Peyer's patch (tissue), 4 donors: ENCODE data around the gene SUCLG1.

ENCODE experiments used
- CTCF ChIP-seq, 6 experiments: fragments of 450-650 bp in 4 of 6; fragments of 200-600 bp in 2 of 6; sonication (generic) in 1 of 6; IDR thresholded peaks; one replicate each; pipeline ENCODE4 v1.5.1; 2017 to 2019; ENCODE audit warnings: antibody characterized with exemption in 6 of 6, mild to moderate bottlenecking in 3 of 6, moderate library complexity in 1 of 6
- POLR2A ChIP-seq, 2 donors: fragments of 450-650 bp; IDR thresholded peaks; one replicate each; pipeline ENCODE4 v1.5.1; 2017; ENCODE audit warnings: antibody characterized with exemption in 2 of 2, mild to moderate bottlenecking in 2 of 2, moderate library complexity in 2 of 2

DNA sequence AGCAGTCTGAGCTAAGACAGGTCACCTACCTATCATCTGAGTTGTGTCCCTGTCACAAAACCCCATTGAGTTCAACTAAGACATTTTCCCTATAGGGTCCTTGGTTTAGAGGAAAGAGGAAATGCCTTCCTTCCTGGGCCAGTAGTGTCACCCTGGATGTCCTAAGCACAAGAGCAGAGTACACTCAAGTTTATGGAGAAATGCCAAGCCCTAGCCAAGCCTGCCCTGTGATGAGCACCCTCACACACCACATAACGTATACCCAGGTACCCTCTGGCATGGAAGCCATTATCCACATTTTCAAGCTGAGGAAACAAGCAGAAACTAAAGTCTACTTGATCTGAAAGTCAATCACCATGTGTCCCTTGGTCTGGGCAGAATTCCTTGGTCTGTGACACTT, 37.3 kb downstream of the SUCLG1 start:
- TF ChIP-seq POLR2A (IDR thresholded peaks at IDR 0.05): no peak
- no peak for TF ChIP-seq CTCF (IDR thresholded peaks at IDR 0.05)
